BLaER1 treated with 17β-estradiol and CSF1 and Interleukin-3, amounts not matched to agents 10 nM and 100 nM (cell line): Measurements from ENCODE around the gene ITIH5.
A peak's percentile ranks its signal among the peaks of the same experiment; 100 is the strongest.
"Not testable (repeated sequence)": the region's sequence is repeated elsewhere in the genome, so short reads cannot be mapped to it uniquely, and the experiment has no call there.

Experiments
- H3K27ac ChIP-seq, 11 experiments: shearing (Covaris generic); formaldehyde crosslinking; 2 replicates each; pipeline ENCODE4 v1.8.1; 2022
- H3K27me3 ChIP-seq, 11 experiments: shearing (Covaris generic); formaldehyde crosslinking; 2 replicates each; pipeline ENCODE4 v1.8.1; 2022
- H3K36me3 ChIP-seq, 11 experiments: shearing (Covaris generic); formaldehyde crosslinking; 2 replicates each; pipeline ENCODE4 v1.8.1; 2022
- H3K4me1 ChIP-seq, 10 experiments: shearing (Covaris generic); formaldehyde crosslinking; 2 replicates each; pipeline ENCODE4 v1.8.1; 2022
- H3K4me2 ChIP-seq, 11 experiments: shearing (Covaris generic); formaldehyde crosslinking; 2 replicates each; pipeline ENCODE4 v1.8.1; 2022
- H3K4me3 ChIP-seq, 10 experiments: shearing (Covaris generic); formaldehyde crosslinking; 2 replicates each; pipeline ENCODE4 v1.8.1; 2022
- H3K9ac ChIP-seq, 11 experiments: shearing (Covaris generic); formaldehyde crosslinking; 2 replicates each; pipeline ENCODE4 v1.8.1; 2022
- H3K9me3 ChIP-seq, 11 experiments: shearing (Covaris generic); formaldehyde crosslinking; replicated peaks in 1 of 11; 2 replicates each; pipeline ENCODE4 v1.8.1; 2022
- H4K20me1 ChIP-seq, 11 experiments: shearing (Covaris generic); formaldehyde crosslinking; 2 replicates each; pipeline ENCODE4 v1.8.1; 2022
- Cebpa-rat ChIP-seq, 11 experiments: shearing (Covaris generic); IDR thresholded peaks; 2 replicates each; pipeline ENCODE4 v1.8.1; 2022

ITIH5 gene

DNA sequence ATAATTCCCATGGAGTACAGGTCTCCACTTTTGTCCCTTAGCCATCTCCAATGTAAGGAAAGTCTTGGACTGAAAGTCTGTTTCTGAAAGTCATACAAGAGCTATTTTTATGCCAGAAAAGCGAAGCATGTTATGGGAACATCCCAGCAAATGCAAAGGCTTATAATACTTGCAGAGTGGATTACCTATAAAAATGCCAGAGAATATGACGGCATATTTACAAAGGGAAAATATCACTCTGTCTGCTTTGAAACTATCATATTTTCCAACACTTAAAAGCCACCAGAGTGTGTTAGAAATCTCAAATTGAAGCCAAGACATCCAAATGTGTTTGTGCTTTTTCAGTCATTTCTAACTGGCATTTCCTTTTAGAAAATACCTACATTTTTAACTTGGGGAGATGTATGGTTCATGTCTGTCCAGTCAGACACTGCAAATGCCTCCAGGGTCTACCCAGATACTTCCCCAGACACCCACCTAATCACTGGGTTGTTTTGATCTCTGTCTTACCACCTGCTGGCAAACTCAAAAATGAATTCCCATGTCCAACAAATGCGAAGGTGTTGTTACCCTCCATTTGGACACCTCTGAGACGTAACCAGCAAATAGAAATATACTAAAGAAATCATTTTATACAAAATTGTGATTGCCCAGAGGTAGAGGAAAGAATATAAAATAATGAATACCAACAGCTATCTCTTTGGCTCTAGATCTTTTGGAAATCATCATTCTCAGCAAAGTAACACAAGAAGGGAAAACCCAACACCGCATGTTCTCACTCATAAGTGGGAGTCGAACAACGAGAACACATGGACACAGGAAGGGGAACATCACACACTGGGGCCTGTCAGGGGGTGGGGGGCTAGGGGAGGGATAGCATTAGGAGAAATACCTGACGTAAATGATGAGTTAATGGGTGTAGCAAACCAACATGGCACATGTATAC, 37.6 kb upstream of the ITIH5 start:
- no peak overlapping the region for H3K4me2 ChIP-seq
- H3K9me3 ChIP-seq, result no peaks in the 10 kb centered on the region
- TF ChIP-seq Cebpa-rat (IDR thresholded peaks at IDR 0.05), result no peak
- H3K9ac ChIP-seq, result no peak overlapping the region
- H3K4me3 ChIP-seq, result no peak overlapping the region
- no peak overlapping the region for H3K27ac ChIP-seq
- H3K27me3 ChIP-seq, result no peaks in the 10 kb centered on the region
- no peaks in the 10 kb centered on the region for H4K20me1 ChIP-seq
- no peaks in the 10 kb centered on the region for H3K36me3 ChIP-seq
- H3K4me1 ChIP-seq, result peaks cover 0 to 7% (median 0%) of the 10 kb centered on the region in 10 experiments; a peak in 1 of 20 replicates

- H3K9ac ChIP-seq, result no peak within 1 kb of the TSS
- TF ChIP-seq Cebpa-rat (IDR thresholded peaks at IDR 0.05), result no peak
- peaks cover 0 to 7% (median 0%) of the 10 kb centered on the region in 10 experiments; a peak in 1 of 20 replicates for H3K4me1 ChIP-seq
- no peak within 1 kb of the TSS for H3K27ac ChIP-seq
- H3K4me3 ChIP-seq, result no peak within 1 kb of the TSS
- no peaks in the 10 kb centered on the region for H3K9me3 ChIP-seq
- 0 out of 22 replicates have a peak within 1 kb of the TSS, but pooled peaks of 1 of the 11 experiments have one; percentile 9 for H3K4me2 ChIP-seq
- no peaks in the 10 kb centered on the region for H3K36me3 ChIP-seq
- H4K20me1 ChIP-seq, result no peaks in the 10 kb centered on the region
- H3K27me3 ChIP-seq, result no peaks in the 10 kb centered on the region
Observed at GRCh38 chr10:7703140-7703539, 36.4 kb upstream of the ITIH5 start, which contains the start of gene ITIH2. ITIH2 (plus strand) TSS chr10:7703316; CDS start chr10:7703435, 119 bp downstream.

DNA sequence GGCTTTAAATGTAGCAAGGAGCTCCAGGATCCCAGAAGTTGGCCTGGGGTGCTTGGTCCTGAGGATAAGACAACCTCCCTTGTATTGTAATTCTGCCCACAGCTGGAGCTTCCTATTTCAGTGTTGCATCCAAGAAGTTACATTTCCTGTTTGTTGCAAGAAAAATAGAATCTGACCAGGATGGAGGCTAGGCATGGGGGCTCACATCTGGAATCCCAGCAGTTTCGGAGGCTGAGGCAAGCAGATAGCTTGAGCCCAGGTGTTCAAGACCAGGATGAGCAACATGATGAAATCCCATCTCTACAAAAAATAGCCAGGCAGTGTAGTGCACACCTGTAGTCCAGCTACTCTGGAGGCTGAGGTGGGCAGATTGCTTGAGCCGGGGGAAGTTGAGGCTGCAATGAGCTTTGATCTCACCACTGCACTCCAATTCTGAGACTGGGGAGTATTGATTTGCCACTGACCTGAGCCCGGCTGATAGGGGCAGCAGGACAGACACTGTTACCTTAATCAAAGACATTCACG, 35.6 kb upstream of the ITIH5 start:
- Histone ChIP-seq H3K4me1 (peaks cover 0 to 7% (median 0%) of the 10 kb centered on the region in 10 experiments; a peak in 1 of 20 replicates), H3K4me2 (0 out of 22 replicates have a peak overlapping the region, but pooled peaks of 1 of the 11 experiments have one; percentile 9), H3K27me3 (no peaks in the 10 kb centered on the region), H3K36me3 (no peaks in the 10 kb centered on the region), H3K9me3 (no peaks in the 10 kb centered on the region), H4K20me1 (no peaks in the 10 kb centered on the region), H3K4me3 (no peak overlapping the region), H3K9ac (no peak overlapping the region), H3K27ac (no peak overlapping the region)
- no peak for TF ChIP-seq Cebpa-rat (IDR thresholded peaks at IDR 0.05)

- Histone ChIP-seq H3K9ac (no peak overlapping the region), H3K4me1 (peaks cover 0 to 7% (median 0%) of the 10 kb centered on the region in 10 experiments; a peak in 1 of 20 replicates), H3K27me3 (no peaks in the 10 kb centered on the region), H3K4me2 (no peak overlapping the region), H3K4me3 (no peak overlapping the region), H3K36me3 (no peaks in the 10 kb centered on the region), H3K9me3 (no peaks in the 10 kb centered on the region), H4K20me1 (no peaks in the 10 kb centered on the region), H3K27ac (no peak overlapping the region)
- TF ChIP-seq Cebpa-rat (IDR thresholded peaks at IDR 0.05), result no peak
Observed at GRCh38 chr10:7701158-7701742, 34.5 kb upstream of the ITIH5 start.

DNA sequence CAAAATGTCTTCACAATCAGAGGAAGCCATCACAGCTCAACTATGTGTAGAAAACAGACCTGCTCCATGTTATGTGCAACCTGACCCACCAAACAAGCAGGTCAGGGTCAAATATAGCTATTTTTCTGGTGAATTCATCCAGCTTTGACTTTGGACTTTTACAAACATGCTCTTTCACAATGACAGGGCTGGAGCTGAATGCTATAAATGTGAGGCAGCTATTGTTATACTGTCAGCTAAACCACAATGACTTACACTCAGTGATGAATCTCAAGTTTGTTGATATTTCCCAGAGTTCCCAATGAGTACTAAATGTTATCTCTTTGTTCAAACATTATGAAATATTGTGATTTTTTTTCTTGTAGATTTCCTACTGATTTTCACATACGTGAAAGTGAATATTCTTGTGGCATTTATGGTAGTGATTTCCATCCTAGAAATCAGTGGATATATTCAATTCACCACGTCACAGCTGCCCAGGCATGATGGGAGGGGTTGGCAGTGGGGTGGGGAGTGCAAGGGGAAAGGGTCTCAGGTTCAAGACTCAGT, 33.9 kb upstream of the ITIH5 start:
- no peak for TF ChIP-seq Cebpa-rat (IDR thresholded peaks at IDR 0.05)
- no peaks in the 10 kb centered on the region for H3K27me3 ChIP-seq
- H3K4me1 ChIP-seq, result peaks cover 0 to 7% (median 0%) of the 10 kb centered on the region in 10 experiments; a peak in 1 of 20 replicates
- no peak overlapping the region for H3K27ac ChIP-seq
- H3K36me3 ChIP-seq, result no peaks in the 10 kb centered on the region
- no peak overlapping the region for H3K9ac ChIP-seq
- no peaks in the 10 kb centered on the region for H4K20me1 ChIP-seq
- no peaks in the 10 kb centered on the region for H3K9me3 ChIP-seq
- H3K4me2 ChIP-seq, result no peak overlapping the region
- H3K4me3 ChIP-seq, result no peak overlapping the region

DNA sequence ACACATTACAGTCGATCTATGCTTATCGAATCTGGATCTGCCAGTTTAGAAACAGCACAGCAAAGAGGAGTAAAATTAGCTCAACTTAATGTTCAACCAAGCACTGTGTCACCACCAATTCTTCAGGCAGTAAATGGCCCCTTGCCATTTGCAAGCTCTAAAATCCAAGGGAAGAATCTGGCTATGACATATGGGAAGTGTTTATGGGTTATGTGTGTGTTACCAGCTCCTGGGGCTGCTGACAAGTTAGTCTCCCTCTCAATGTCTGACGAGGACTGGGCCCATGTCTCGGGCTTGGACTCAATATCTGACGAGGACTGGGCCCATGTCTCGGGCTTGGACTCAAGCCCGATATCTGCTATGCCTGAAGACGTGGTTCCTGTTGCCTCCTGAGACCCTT, 30.7 kb upstream of the ITIH5 start:
- no peak overlapping the region for H3K9ac ChIP-seq
- H3K4me2 ChIP-seq, result no peak overlapping the region
- TF ChIP-seq Cebpa-rat (IDR thresholded peaks at IDR 0.05), result no peak
- no peaks in the 10 kb centered on the region for H3K27me3 ChIP-seq
- peaks cover 0 to under 1% (median 0%) of the 10 kb centered on the region in 11 experiments; a peak in 1 of 22 replicates for H3K36me3 ChIP-seq
- no peak overlapping the region for H3K4me3 ChIP-seq
- no peaks in the 10 kb centered on the region for H4K20me1 ChIP-seq
- H3K4me1 ChIP-seq, result peaks cover 0 to 6% (median 0%) of the 10 kb centered on the region in 10 experiments; a peak in 1 of 20 replicates
- peaks cover 13 to 21% (median 17%) of the 10 kb centered on the region in 11 experiments for H3K9me3 ChIP-seq
- no peak overlapping the region for H3K27ac ChIP-seq

GRCh38 chr10:7696545-7696944, 29.8 kb upstream of the ITIH5 start:
- Histone ChIP-seq H3K27ac (no peak overlapping the region), H3K4me2 (no peak overlapping the region), H3K9ac (no peak overlapping the region), H3K36me3 (peaks cover 0 to 6% (median 0%) of the 10 kb centered on the region in 11 experiments; a peak in 2 of 22 replicates), H3K4me3 (no peak overlapping the region), H3K9me3 (peaks cover 22 to 30% (median 25%) of the 10 kb centered on the region in 11 experiments), H4K20me1 (no peaks in the 10 kb centered on the region), H3K27me3 (no peaks in the 10 kb centered on the region), H3K4me1 (no peaks in the 10 kb centered on the region)
- TF ChIP-seq Cebpa-rat (IDR thresholded peaks at IDR 0.05), result no peak

GRCh38 chr10:7693194-7693593, 26.4 kb upstream of the ITIH5 start:
- not testable (repeated sequence) for H3K9ac ChIP-seq

GRCh38 chr10:7692368-7692767, 25.6 kb upstream of the ITIH5 start:
- not testable (repeated sequence) for H3K36me3 ChIP-seq, H3K9ac ChIP-seq, H3K27ac ChIP-seq, H4K20me1 ChIP-seq, H3K4me2 ChIP-seq, H3K4me3 ChIP-seq, H3K4me1 ChIP-seq, H3K27me3 ChIP-seq
- H3K9me3 ChIP-seq, result peaks cover 46 to 59% (median 52%) of the 10 kb centered on the region in 11 experiments

More at GRCh38 chr10:7693194-7693593, 26.4 kb upstream of the ITIH5 start:
- H3K27me3 ChIP-seq, H4K20me1 ChIP-seq, H3K27ac ChIP-seq, H3K4me3 ChIP-seq, H3K4me1 ChIP-seq, H3K4me2 ChIP-seq, H3K36me3 ChIP-seq: not testable (repeated sequence)
- peaks cover 46 to 59% (median 52%) of the 10 kb centered on the region in 11 experiments for H3K9me3 ChIP-seq

DNA sequence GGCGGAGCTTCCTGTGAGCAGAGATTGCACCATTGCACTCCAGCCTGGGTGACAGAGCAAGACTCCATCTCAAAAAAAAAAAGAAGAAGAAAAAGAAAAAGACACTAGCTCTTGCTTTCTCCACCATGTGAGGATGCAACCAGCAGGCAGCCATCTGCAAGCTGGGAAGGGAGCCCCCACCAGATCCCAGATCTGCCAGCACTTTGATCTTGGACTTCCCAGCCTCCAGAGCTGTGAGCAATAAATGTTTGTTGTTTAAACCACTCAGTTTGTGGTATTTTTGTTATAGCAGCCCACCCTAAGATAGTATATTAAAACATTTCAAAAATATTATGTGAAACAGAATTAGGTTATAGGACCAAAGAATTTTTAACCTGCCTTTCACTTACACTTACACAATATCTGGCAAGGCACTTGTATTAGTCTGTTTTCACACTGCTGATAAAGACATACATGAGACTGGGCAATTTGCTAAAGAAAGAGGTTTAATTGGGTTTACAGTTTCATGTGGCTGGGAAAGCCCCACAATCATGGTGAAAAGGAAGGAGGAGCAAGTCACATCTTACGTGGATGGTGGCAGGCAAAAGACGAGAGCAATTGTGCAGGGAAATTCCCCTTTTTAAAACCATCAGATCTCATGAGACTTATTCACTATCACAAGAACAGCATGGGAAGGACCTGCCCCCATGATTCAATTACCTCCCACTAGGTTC, 24.3 kb upstream of the ITIH5 start:
- not testable (repeated sequence) for H3K36me3 ChIP-seq, H3K4me3 ChIP-seq

More for the DNA sequence above, 24.3 kb upstream of the ITIH5 start:
- H3K4me2 ChIP-seq, H4K20me1 ChIP-seq, H3K27ac ChIP-seq, H3K27me3 ChIP-seq, H3K9ac ChIP-seq, H3K4me1 ChIP-seq: not testable (repeated sequence)
- peaks cover 46 to 59% (median 52%) of the 10 kb centered on the region in 11 experiments for H3K9me3 ChIP-seq
